GM21786 (cell line): ENCODE results near the gene PPP2R2C.

ENCODE experiments used
- ATAC-seq: cut with Tn5 transposase; IDR thresholded peaks from one replicate; pipeline ENCODE4 v1.9.1; 2021; ENCODE audit not compliant: unreplicated experiment

The PPP2R2C gene

GRCh38 chr4:6449746-6450369 lies 22.6 kb downstream of the PPP2R2C start:
- ATAC-seq = no peak

- no peak for ATAC-seq
Observed at GRCh38 chr4:6449335-6449734, 23.1 kb downstream of the PPP2R2C start.

DNA sequence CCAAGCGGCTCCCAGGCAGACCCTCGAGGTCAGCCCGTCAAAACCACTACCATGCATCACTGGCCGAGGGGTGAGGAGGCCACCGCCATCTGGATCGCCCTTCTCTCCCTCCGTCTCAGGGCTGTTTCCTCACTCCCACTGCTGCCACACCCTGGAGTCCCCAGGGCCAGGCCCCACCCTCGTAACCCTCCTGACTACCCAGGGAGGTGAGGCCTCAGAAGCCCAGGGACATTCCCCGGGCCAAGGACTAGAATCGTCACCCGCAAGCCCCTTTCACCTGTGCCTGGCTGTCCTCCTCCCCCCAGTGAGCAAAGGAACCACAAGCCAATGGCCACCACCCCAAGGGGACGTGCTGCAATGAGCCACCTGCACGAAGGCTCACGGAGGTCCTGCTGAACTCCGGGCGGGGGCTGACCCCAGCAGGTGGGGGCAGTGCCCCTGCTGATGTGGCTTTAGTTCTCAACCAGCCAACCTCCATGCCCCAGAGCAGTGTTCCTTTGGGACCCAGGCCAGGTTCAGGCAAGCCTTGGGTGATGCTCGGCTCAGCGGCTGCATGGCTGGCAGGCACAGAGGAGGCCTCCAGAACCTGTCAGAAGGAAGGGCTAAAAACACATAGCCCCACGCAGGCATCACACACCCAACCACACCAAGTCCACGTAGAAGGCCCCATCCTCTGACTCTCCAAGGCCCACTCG lies 23.8 kb downstream of the PPP2R2C start:
- no peak for ATAC-seq

DNA sequence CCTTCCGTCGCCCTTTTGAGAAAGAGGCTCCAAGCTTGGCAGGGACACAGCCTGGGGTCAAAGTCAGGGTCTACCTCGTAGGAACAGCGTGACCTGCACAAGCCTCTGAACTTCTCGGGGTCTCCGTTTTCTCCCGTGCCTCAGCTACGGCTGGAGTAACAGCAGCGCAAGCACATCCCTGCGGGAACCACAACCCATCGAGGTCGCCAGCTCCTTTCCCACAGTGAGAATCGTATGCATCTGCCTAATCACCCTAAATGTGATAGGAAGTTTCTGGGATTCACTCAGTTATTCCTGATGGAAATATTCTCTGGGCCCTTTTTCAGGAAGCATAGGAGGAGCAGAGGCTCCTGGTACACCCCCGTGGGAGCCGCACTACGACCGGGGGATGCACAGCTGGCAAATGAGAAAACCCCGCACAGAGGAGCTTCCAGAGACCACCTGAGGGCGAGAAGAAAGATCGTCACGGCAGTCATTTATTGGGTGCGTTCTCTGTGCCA lies 24.7 kb downstream of the PPP2R2C start:
- ATAC-seq = no peak

DNA sequence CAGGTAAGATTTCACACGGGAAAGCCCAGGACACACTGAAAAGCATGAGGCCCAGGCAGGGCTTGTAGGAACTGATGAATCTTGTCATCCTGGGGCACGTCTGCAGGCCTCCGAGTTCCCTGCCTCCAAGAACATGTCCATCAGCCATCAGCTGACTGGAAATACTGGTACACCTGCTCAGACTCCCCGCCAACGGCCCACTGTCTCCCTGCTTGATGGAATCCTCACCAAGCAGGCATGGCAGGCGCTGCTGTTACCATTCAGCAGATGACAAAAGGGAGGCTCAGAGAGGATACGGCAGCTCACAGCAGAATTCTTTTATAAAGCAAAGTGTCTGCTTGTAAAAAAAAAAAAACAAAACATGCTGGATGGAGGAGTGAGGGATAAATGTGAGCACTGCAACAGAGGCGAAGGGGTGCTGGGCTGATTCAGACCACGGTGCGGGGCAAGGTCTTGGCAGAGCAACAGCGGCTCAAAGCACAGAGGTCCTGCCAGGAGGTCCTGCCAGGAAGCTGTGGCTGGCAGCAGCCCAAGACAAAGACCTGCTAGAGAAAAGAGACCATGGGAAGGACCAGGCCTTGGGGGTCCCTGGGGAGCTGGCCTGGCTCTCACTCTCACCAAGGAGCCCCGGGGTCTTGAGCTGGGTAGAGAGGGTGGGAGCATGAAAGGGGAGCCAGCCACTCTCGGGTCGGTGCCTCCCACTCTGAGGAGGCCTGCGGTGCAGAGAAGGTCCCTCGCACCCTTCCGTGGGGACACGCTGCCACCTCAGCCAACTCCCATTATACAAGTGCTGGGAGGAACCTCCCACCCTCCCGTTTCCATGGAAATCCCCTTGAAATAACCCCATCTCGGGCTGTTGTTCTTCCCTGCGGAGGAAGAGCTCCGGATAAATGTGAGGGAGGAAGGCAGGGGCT lies 25.6 kb downstream of the PPP2R2C start:
- ATAC-seq = no peak

DNA sequence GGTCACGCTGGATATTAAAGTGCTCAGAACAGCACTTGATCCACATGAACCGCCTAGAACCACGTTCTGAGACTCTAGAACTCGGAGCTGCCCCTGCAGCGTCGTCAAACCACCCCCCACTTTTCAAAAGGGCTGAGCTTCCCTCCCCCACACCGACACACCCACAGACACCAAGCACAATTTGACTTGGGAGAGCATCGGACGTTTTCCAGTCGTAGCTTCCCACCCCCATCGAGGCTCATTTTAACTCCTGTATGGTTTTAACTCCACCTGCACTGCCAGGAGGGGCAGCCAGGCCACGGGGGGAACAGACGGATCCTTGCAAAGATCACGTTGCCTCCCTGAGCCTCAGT lies 26.3 kb downstream of the PPP2R2C start:
- ATAC-seq = no peak

- no peak for ATAC-seq
Observed at GRCh38 chr4:6445403-6446129, 26.8 kb downstream of the PPP2R2C start.

GRCh38 chr4:6444582-6444981 lies 27.8 kb downstream of the PPP2R2C start:
- no peak for ATAC-seq

- ATAC-seq = no peak
Observed at GRCh38 chr4:6443035-6444023, 29.1 kb downstream of the PPP2R2C start.

- no peak for ATAC-seq
Observed at GRCh38 chr4:6442555-6442954, 29.9 kb downstream of the PPP2R2C start.

DNA sequence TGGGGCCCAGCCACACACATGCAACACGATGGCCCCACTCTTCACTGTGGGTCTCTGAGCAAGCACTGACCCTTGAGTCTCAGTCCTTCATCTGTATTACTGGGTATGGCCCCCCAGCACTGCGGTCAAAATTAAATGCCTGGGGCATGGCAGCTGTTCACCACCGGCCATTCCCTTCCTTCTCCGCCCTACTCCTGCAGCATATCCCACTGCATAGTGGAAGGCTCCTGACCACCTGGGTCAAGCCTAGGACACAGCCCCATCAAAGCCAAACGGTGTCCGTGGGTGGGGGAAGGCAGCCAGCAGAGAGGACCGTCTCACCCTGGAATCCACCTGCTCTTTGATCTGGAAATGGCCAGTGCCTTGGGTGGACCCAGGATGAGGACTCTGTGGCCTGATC lies 30.7 kb downstream of the PPP2R2C start:
- ATAC-seq = no peak

DNA sequence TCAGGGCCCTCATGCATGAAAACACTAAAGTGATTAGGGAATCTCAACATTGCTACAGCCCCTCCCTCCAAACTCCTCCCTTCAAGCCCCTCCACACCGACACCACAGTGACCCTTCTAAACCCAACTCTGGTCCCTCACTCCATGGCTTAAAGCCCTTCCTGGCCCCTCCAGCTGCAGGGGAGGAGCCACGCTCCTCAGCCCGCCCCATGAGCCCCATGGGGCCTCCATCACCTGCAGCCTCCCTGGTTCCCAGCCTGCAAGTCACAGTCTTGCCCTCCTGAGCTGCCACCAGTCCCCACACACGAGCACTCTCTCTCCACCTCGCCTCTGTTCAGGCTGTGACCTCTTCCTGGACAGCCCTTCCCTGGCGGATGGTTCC lies 31.2 kb downstream of the PPP2R2C start:
- ATAC-seq = no peak

DNA sequence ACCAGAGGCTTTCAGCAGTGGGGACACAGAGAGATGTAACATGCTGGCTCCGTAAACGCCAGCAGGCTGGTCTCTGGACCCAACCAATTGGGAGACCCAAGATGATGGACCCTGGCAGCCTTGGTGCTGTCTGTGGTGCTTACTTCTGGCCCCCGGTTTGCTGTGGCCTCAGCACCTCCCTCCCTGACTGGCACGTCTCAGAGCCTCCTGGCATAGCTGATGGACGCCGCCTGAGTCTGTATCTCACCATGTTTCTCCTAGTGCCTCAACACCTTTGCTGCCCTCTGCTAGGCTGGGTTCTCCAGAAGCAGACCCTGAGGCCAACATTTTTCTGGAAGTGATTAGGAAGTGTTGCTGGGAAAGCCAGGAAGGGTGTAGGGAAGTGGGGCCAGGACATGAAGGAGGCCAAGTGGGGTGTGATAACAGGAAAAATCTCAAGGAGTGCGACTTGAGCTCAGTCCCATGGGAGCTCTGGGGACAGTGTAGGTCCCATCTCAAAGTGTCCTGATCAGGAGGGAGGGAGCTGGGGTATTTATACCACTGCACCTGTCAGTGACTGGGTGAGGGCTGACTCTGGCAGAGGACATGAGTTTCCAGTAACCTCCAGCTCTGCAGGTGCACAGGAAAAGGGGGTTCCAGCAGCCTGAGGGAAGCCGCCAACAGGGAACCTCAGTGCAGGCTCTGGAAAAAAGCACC lies 31.8 kb downstream of the PPP2R2C start:
- ATAC-seq = no peak

- no peak for ATAC-seq
Observed at GRCh38 chr4:6439120-6439762, 33.2 kb downstream of the PPP2R2C start.

- no peak for ATAC-seq
Observed at GRCh38 chr4:6437826-6438238, 34.6 kb downstream of the PPP2R2C start.

- no peak for ATAC-seq
Observed at GRCh38 chr4:6435010-6435409, 37.4 kb downstream of the PPP2R2C start.

DNA sequence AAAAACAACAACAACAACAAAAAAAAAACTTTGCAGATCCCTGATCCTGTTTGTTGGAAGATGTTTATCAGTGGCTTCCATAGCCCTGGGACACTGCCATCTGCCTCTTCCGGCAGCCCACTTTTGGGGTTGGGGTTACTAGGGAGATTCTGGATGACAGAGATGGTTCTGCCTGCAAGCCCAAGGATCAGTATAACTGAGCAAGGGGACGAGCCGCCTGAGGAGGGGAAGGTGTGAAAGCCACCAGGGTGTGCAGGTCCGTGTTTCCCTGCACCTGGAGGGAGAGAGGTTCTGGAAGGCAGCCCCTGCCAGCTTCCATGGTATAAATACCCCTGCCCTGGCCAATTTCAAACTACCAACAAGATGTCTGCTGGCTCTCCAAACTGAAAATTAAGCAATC lies 41.5 kb downstream of the PPP2R2C start:
- no peak for ATAC-seq

DNA sequence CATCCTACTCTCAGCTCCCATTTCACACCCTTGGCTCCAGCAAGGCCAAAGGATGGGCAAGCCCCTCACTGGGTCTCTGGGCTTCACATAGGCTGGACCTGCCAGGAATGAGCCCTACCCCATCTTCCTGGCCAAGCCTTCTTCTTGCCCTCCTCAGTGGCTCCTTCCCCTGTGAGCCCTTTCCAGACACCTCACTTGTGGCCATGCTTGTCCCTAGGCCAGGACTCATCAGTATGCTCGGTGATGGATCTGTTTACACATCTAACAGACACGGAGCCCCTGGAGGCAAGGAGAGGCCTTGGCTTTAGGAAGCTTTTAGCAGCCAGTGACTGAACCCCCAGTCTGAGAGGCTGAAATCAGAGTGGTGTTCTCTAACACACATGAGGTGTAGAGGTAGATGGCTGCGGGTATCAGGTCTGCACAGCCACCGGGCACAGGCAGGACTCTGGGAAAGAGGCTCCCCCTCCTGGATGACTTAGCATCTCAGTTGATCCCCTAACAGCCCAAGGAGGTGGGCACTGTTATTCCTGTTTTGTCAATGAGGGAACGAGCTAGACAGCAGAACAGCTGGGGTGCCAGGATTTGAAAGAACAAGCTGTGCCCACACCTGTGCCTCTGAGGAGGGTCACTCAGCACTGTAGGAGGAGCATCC lies 44.8 kb downstream of the PPP2R2C start:
- ATAC-seq = no peak
